ENCODE measurements around the gene ANKRD11.
A peak's percentile ranks its signal among the peaks of the same experiment; 100 is the strongest.
"Not testable (repeated sequence)": the region's sequence is repeated elsewhere in the genome, so short reads cannot be mapped to it uniquely, and the experiment has no call there.

The ANKRD11 gene

GRCh38 chr16:89316701-89317100 is 173.7 kb downstream of the ANKRD11 start:
- DNase-seq (ENCODE audit: low read depth in 2 of 2): no peak

DNA sequence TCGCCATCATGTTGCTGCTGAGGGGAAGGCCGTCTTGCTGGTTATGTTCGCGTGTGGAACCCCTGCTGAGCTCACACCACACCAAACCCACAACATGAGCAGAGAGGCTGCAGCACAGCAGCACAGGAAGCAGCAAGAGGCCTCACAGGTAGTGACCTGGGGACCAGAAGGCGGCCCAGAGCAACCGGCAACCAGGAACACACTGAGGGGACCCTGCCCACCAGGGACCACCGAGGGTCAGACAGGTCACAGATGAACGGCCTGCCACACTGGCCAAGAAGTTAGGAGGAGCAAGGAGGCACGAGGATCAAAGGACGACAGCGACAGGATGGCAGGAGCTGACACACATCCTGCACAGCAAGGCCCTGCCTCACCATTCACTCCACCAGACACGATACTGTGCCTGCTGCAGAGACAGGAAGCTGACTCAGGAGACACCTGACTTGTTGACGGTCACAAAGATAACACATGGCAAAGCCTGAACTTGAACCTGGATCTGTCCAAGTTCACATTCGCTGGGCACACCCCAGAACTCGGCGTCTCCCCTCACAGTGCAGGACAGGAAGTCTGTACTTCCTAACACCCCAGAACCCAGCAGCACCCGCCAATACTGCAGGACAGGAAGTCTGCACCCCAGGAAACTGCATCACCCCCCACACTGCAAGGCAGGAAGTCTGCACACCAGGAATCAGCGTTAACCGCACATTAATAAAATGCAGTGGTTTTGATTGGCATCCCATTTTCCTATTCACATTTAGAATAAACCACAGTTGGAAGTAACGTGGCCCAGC is 174.4 kb downstream of the ANKRD11 start:
- DNase-seq (ENCODE audit: low read depth in 2 of 2): peak; percentile 45 to 50

DNA sequence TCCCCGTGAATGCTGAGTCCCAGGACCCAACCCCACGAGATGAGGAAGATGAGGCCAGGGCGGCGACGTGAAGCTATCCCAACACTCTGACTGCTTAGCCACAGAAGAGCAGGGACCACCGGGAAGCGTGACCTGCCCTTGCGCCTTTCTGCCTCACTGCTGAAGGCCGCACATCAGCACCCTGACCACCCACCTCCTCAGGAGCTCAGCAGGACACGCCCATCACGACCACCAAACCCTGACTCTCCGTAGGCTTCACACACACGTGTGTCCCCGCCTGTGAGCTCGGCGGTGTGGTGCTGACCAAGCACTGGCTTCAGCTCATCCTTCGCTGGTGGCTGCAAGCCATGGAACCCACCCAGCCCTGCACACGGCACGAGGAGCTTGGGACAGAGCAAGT is 175.1 kb downstream of the ANKRD11 start:
- no peak for DNase-seq (ENCODE audit: low read depth in 2 of 2)

DNA sequence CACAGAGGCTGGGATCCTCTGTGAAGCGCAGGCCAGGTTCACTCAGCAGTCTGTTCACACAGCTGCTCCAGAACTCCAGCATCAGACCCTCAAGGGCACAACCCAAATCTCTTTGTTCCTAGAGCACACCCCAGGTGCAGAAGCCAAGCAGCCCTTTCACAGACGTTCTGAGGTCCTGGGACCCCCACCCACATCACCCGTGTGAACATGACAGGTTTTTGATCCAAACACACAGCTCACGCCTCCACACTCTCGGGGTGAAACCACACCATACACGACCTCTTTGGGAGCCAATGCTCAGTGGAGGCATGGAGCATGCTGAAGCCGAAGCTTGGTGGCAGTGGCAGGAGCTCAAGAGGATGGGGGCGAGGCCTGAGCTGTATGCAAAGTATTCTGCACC is 175.5 kb downstream of the ANKRD11 start:
- DNase-seq (ENCODE audit: low read depth in 2 of 2): no peak

- DNase-seq (ENCODE audit: low read depth in 2 of 2): no peak
Observed at GRCh38 chr16:89314357-89314756, 176.0 kb downstream of the ANKRD11 start.

DNA sequence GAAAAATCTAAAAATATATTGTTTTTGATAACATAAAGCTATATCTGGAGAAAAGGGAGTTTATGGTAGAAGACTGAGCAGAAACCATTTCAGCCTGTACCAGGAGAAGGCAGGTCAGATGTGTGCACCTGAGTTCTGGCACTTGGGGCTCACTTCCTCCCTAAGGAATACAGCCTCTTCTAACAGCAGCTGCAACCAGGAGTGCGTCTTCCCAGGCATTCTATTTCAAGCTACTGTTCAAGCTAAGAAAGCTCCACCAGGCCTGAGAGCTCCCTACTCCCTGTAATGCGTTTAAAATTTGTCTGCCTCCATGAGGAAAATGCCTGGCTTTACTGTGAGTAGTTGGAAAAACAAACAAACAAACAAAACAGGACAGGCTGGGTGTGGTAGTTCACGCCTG is 176.8 kb downstream of the ANKRD11 start:
- DNase-seq (ENCODE audit: low read depth in 2 of 2): no peak

DNA sequence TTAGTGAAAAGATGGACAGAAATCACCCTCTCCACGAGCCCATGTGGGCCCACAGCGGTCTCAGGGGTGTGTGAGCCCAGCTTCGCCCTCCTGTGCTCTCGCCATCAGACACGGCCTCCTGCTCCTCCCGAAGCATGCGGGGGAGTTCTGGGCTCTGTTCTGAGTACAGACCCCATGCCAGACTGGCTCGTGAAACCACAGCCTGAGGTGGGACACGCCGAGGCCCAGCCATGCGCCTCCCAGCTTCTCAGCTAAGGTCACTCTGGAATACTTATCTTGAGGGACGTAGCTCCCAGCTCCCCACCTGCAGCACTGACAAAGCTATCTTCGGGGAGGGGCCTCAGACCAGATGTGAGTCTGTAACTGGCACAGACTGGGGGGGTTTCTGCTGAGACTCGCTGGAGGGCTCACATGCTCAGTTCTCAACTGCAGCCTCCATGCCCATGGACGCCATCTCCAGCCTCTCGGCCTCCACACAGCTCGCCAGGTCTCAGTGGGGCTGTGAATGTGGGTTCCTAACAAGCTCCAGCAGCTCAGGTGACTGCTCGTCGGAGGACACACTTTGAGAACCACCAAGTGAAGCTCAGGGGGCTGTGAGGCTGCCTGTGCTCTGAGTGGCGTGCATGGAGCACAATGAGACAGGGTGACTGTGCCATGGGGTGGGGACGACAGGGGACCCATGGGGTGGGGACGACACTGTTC is 177.6 kb downstream of the ANKRD11 start:
- DNase-seq (ENCODE audit: low read depth in 2 of 2): no peak

DNA sequence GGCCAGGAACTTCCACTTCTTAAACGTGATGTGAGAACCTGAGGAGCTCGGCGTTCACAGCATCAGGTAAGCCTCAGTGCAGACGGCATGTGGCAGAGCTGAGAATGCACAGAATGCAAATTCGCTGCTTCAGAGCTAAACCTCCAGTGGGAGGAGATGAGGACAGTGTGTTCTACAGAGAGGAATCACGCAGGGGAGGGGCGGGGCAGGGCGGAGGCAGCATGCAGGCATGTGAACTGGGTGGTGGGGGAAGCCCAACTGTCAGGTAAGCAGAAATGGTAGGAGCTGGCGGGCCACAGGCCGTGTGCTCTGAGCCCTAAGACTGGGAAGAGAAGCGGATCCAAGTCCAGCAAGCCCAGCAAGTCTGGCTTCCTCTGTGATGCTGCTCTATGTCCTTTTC is 178.2 kb downstream of the ANKRD11 start:
- DNase-seq (ENCODE audit: low read depth in 2 of 2): no peak

DNA sequence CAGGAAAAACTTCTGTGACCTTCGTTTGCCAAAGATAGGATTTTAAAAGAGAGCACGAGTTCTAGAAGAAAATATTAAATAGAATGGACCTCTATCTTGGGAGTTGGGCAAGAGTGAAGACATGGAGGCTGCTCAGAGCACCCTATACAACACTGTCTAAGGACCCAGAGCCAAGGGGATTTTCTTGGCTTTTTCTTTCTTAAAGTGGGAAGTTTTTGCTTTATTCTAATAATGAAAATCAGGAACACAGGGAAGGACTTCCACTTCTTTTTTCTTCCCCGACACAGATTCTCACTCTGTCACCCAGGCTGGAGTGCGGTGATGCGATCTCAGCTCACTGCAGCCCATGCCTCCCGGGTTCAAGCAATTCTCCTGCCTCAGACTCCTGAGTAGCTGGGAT is 178.7 kb downstream of the ANKRD11 start:
- no peak for DNase-seq (ENCODE audit: low read depth in 2 of 2)

GRCh38 chr16:89309438-89310122 is 180.8 kb downstream of the ANKRD11 start:
- no peak for DNase-seq (ENCODE audit: low read depth in 2 of 2)

GRCh38 chr16:89308391-89309333 is 181.7 kb downstream of the ANKRD11 start:
- DNase-seq (ENCODE audit: low read depth in 2 of 2): no peak

DNA sequence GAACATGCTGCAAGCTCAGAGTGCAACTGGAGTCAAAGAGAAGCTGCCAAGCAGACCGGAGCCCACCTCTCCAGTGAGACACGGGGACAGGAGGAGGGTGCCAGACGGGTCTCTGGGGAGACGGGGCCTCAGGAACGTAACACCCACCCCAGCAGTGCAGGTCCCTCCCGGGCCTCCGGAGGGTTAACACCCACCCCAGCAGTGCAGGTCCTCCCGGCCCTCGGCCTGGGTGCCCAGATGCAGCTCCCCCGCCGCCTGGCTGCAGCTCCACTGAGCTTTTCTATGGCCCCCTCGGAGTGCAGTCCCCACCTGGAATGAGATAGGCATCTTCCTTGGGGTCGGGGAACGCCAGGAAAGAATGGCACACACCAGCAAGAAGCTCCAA is 182.9 kb downstream of the ANKRD11 start:
- no peak for DNase-seq (ENCODE audit: low read depth in 2 of 2)

GRCh38 chr16:89306457-89307420 is 183.6 kb downstream of the ANKRD11 start:
- DNase-seq (ENCODE audit: low read depth in 2 of 2): not testable (repeated sequence)

DNA sequence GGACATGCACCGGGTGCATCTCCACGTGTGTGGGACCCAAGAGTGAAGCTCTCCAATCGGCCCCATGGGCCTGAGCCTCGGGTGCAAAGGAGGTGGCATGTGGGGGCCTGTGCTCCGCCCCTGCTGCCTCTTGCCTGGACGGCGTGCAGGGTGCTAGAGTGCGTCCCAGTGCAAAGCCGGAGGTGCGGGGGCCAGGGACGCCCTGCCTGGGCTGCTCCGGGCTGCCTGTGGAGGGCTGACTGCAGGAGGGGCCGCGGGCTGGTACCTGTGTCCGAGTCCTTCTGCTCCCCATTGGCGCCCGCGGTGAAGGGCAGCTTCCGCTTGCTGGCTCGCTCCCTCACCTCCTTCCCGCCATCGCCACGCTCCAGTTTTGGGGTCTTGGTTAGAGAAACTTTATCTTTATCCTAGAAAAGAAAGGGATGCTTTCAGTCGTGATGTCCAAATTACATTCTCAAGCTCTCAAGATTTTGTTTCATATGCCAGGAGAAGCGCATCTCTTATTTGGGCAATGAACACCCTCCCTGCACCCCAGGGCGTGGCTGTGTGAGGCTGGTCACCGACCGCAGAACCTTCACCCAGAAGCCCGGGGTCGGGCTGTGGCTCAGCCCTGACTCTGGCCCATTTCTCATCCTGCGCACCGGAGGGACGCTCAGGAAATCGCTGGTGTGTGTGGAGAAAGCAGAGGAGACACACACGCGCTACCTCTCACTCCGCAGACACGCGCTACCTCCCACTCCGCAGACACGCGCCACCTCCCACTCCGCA is 185.2 kb downstream of the ANKRD11 start:
- no peak for DNase-seq (ENCODE audit: low read depth in 2 of 2)

- no peak for DNase-seq (ENCODE audit: low read depth in 2 of 2)
Observed at GRCh38 chr16:89304181-89304851, 186.0 kb downstream of the ANKRD11 start.

- no peak for DNase-seq (ENCODE audit: low read depth in 2 of 2)
Observed at GRCh38 chr16:89303617-89304016, 186.7 kb downstream of the ANKRD11 start.

DNA sequence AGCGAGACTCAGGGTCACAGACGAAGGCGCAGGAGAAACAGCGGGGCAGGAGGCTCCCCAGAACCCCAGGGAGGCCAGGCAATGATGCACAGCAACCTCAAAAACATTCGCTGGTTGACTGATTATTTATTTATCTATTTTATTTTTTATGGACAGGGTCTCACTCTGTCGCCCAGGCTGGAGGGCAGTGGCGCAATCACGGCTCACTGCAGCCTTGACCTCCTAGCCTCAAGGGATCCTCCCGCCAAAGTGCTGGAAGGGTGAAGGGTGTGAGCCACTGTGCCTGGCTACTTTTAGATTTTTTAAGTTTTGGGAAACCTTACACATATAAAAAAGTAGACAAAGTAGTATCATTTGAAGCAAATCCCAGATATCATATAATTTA is 189.4 kb downstream of the ANKRD11 start:
- DNase-seq (ENCODE audit: low read depth in 2 of 2): no peak

- no peak for DNase-seq (ENCODE audit: low read depth in 2 of 2)
Observed at GRCh38 chr16:89300311-89300975, 189.9 kb downstream of the ANKRD11 start.
